HS-5 (cell line): ENCODE results near the gene SPRR2D.
"Not testable (repeated sequence)": the region's sequence is repeated elsewhere in the genome, so short reads cannot be mapped to it uniquely, and the experiment has no call there.

Experiments used
- DNase-seq: peaks from one replicate; pipeline ENCODE4 v3.0.0-alpha.2; 2012; ENCODE audit warnings: low read depth

SPRR2D gene

GRCh38 chr1:153011235-153011758, 29.6 kb downstream of the SPRR2D start:
- not testable (repeated sequence) for DNase-seq

- no peak for DNase-seq
Measured at GRCh38 chr1:153001382-153001781, 39.5 kb downstream of the SPRR2D start, which contains the start of gene SPRR3. Gene SPRR3, plus strand, starts transcription at chr1:153001749. Its CDS starts 1,272 bp downstream, at chr1:153003021.

- no peak for DNase-seq
Measured at GRCh38 chr1:153000294-153000693, 40.6 kb downstream of the SPRR2D start.

- DNase-seq, result no peak
Measured at GRCh38 chr1:152999818-153000217, 41.1 kb downstream of the SPRR2D start.

GRCh38 chr1:152998476-152998875, 42.4 kb downstream of the SPRR2D start:
- no peak for DNase-seq

- no peak for DNase-seq
Measured at GRCh38 chr1:152997901-152998300, 43.0 kb downstream of the SPRR2D start.

- DNase-seq, result no peak
Measured at GRCh38 chr1:152996633-152997400, 44.1 kb downstream of the SPRR2D start.

GRCh38 chr1:152995842-152996241, 45.1 kb downstream of the SPRR2D start:
- no peak for DNase-seq

GRCh38 chr1:152993186-152993585, 47.7 kb downstream of the SPRR2D start:
- DNase-seq, result no peak
